ENCODE measurements around the gene BID.

- TF ChIP-seq EZH2 (IDR thresholded peaks at IDR 0.05; ENCODE audit: insufficient read depth, low read length) (no peak), CTCF (IDR thresholded peaks at IDR 0.05; ENCODE audit: insufficient read depth, low read depth, low read length) (no peak)
Measured at GRCh38 chr22:17761138-17761488, 13.2 kb downstream of the BID start.
